Mucosa of descending colon (tissue), 3 donors: ENCODE measurements around the gene ABHD12B. TPM values are rescaled to one million over a fixed set of nuclear protein-coding genes. Genes with fewer than 3 reads are reported as not detected.
"Not testable (repeated sequence)": the region's sequence is repeated elsewhere in the genome, so short reads cannot be mapped to it uniquely, and the experiment has no call there.

Experiments used
- ATAC-seq: fragments of 200-7000 bp; cut with Tn5 transposase; one replicate; pipeline ENCODE4 v1.9.1; 2020; ENCODE audit warnings: mild to moderate bottlenecking, moderate library complexity
- DNase-seq, 3 donors: peaks; one replicate each; pipeline ENCODE4 v3.0.0-alpha.2; 2020
- H3K36me3 ChIP-seq: fragments of 200-600 bp; one replicate; pipeline ENCODE4 v1.8.0; 2021; ENCODE audit warnings: low read depth, mild to moderate bottlenecking
- H3K4me1 ChIP-seq: fragments of 200-600 bp; one replicate; pipeline ENCODE4 v1.8.0; 2021; ENCODE audit warnings: low read depth, mild to moderate bottlenecking
- H3K4me3 ChIP-seq: fragments of 200-600 bp; one replicate; pipeline ENCODE4 v1.8.0; 2021; ENCODE audit warnings: mild to moderate bottlenecking
- H3K9me3 ChIP-seq: fragments of 200-600 bp; one replicate; pipeline ENCODE4 v1.8.0; 2021; ENCODE audit warnings: mild to moderate bottlenecking
- CTCF ChIP-seq: fragments of 200-600 bp; IDR thresholded peaks from one replicate; pipeline ENCODE4 v1.8.0; 2022; ENCODE audit warnings: antibody characterized with exemption, mild to moderate bottlenecking
- intact Hi-C, 2 donors: fragments of 100-400 bp; cut with DNase I in 1 of 2; cut with micrococcal nuclease in 1 of 2; formaldehyde crosslinking; loops; one replicate each; pipeline versions ENCODE4 v1.11.0 to v1.11.1; 2022; cut with DNase I, micrococcal nuclease
- total RNA-seq, 3 donors: library from RNA; stranded (reverse); fragmentation: NEBNext Ultra II Directional in 2 of 3; extraction: Animal tissue kit (Norgen Biotek cat#: 25700) in 2 of 3; gene quantifications; one replicate each; pipeline versions ENCODE4 v1.2.1 to v1.2.4, GENCODE V29; 2021 to 2023
- donor health status: DM: no; HTN: no; CAD: no; lungs with moderate emphysema.
- donor health status: DM: no; HTN: no; CAD: no.
- donor health status: DM: no; HTN: yes; CAD: no.

The ABHD12B gene
- total RNA-seq, 3 donors from 2014 or later = 3.1 to 16.2 (median 14.2) TPM

GRCh38 chr14:50906326-50907065, 34.6 kb downstream of the ABHD12B start:
- ATAC-seq (no peak), DNase-seq (no peak)
- Histone ChIP-seq H3K9me3 (no peaks in the 10 kb centered on the region), H3K4me3 (no peak overlapping the region), H3K36me3 (no peaks in the 10 kb centered on the region), H3K4me1 (no peaks in the 10 kb centered on the region)
- intact Hi-C loops = no loop called here
- no peak for TF ChIP-seq CTCF

GRCh38 chr14:50910495-50911420, 38.9 kb downstream of the ABHD12B start:
- no peak for ATAC-seq

GRCh38 chr14:50917449-50917848, 45.6 kb downstream of the ABHD12B start:
- H3K4me3 ChIP-seq = no peak overlapping the region
- H3K4me1 ChIP-seq = no peaks in the 10 kb centered on the region
- DNase-seq (no peak), ATAC-seq (no peak)
- no peaks in the 10 kb centered on the region for H3K36me3 ChIP-seq
- H3K9me3 ChIP-seq = no peaks in the 10 kb centered on the region
- intact Hi-C loops = no loop called here
- TF ChIP-seq CTCF = no peak

More at GRCh38 chr14:50910495-50911420, 38.9 kb downstream of the ABHD12B start:
- DNase-seq = no peak
- H3K36me3 ChIP-seq = no peaks in the 10 kb centered on the region
- H3K9me3 ChIP-seq = no peaks in the 10 kb centered on the region
- H3K4me3 ChIP-seq = no peak overlapping the region
- no peak for TF ChIP-seq CTCF
- intact Hi-C loops = no loop called here
- no peaks in the 10 kb centered on the region for H3K4me1 ChIP-seq

- H3K36me3 ChIP-seq, H3K4me1 ChIP-seq, ATAC-seq, H3K4me3 ChIP-seq, intact Hi-C loops, H3K9me3 ChIP-seq, DNase-seq: not testable (repeated sequence)
Observed at GRCh38 chr14:50919524-50919923, 47.7 kb downstream of the ABHD12B start.

- no peak overlapping the region for H3K4me3 ChIP-seq
- no peaks in the 10 kb centered on the region for H3K36me3 ChIP-seq
- no peak for TF ChIP-seq CTCF
- H3K9me3 ChIP-seq = no peaks in the 10 kb centered on the region
- intact Hi-C loops = no loop called here
- DNase-seq = no peak
- ATAC-seq = no peak
- H3K4me1 ChIP-seq = no peaks in the 10 kb centered on the region
Observed at GRCh38 chr14:50920482-50921230, 48.8 kb downstream of the ABHD12B start.
